SK-MEL-5 (cell line): ENCODE measurements around the gene GNLY. TPM values are rescaled to one million over a fixed set of nuclear protein-coding genes. Genes with fewer than 3 reads are reported as not detected.
"Not testable (repeated sequence)": the region's sequence is repeated elsewhere in the genome, so short reads cannot be mapped to it uniquely, and the experiment has no call there.

Source experiments
- DNase-seq: peaks from one replicate; pipeline ENCODE4 v3.0.0-alpha.2; 2016; ENCODE audit warnings: low read depth, low spot score
- in situ Hi-C: cut with HindIII; loops from 2 replicates; pipeline ENCODE4 v1.10.0; 2016; ENCODE audit warnings: low sequenced_read_pairs, high pct_unique_total_duplicates, low pct_unique_long_range_greater_than_20kb
- total RNA-seq: library from RNA; depleted of rRNA; stranded (reverse); fragments of >200 nt; shearing (Covaris generic); gene quantifications from 2 replicates; pipeline ENCODE4 v1.2.3, GENCODE V29; 2014

GNLY gene
- total RNA-seq, 1 experiment from 2014 or later, result not detected

DNA sequence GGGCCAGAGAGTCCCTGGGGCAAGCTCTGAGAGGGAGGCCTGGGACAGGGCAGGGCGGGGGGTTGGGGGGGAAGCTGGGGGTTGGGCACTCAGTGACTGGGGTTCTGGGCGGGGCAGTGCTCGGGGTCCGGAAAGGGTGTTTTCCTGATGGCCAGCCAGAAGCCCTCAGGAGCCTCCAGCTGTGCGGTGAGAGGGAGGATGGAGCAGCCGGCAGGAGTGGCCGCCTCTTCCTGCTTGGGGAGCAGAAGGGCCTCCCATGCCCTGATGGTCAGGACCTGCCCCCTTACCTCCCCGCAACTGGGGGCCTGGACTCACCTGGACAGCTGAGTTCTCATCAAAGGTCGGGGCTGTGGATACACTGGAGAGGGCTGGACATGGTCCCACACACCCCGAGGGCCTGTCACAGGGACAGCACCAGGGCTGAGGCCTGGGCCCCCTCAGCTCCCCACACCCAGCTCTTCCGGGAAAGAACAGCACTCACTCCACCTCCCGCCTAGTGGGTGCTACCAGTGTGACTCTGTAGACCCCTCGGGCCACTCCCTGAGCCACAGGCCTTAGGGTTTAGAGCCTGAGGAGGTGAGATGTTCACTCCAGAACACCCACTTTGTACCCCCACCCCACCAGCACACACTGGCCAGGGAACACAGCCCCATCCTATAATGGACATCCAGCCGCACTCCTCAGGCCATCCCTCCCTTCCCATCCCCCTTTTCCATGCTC is 32.9 kb upstream of the GNLY start:
- no peak for DNase-seq
- in situ Hi-C loops, result no loop called here

GRCh38 chr2:85662899-85663593 is 31.1 kb upstream of the GNLY start:
- DNase-seq, result peak; percentile 36
- in situ Hi-C loops, result no loop called here

DNA sequence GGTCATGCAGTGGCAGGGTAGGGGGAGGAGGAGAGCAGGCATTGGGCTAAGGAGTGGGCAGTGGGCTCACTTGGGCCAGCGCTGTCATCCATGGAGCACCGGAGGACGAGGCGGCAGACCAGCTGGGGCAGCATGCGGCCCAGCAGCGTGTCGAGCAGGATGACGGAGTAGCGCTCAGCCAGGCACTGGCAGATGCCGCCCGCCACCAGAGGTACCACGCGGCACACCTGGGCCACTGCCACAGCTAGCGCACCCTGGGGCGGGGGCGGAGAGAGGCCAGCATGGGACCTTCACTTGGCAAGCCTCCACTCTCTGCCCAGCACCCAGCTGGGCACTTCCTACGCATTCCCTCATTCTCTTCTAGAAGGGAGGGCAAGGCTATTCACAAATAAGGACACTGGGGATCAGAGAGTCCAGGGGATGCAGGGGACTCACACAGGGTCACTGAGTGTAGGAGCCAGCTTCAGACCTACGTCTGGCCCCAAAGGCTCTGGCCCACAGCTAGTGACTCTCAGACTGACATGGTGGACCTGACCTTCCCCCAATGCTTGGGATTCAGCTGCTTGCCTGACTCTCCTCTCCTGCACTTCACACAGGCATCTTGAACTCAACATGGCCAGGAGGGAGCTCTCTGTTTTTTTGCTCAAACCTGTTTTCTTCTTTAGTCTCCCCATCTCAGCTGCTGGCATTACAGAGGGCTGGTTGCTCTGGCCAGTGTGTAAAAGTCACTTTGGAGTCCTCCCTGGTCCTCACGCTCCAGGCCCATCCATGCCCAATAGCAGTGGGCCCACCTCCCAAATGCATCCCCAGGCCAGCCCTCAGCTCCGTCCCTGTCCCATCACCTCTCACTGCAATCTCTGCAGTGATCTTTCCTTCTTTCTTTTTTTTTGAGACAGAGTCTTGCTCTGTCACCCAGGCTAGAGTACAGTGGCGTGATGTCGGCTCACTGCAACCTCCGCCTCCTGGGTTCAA is 30.3 kb upstream of the GNLY start:
- DNase-seq, result no peak
- in situ Hi-C loops, result no loop called here

DNA sequence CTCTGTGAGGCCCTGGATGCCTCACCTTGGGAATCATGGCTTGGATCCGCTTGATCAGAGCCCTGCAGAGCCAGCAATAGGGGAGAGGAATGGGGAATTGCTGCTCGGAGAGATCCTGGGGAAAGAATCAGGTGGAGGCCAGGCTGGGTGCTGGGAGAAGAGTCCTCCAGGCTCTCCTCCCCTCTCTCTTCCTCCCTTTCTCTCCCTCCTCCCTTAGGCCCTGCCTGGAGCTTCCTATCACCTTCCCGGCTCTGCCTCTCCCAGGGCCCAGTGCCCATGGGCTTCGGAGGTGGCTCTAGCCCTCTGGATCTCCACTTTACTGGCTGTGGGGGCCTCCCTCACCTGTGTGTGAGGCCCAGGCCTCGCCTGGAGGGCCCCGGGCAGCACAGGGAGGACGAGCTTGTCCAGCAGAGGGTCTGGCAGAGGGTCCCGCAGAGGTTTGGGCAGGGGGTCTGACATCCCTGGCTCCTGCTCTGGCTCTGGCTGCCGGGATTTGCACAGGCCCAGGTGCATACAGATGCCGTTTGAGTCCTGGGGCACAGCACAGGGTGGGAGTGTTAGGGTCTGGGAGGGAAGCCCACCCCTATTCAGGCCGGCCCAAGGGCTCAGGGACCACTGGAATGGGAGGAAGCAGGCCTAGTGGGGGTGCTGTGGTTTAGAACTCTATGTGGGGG is 28.8 kb upstream of the GNLY start:
- in situ Hi-C loops, result no loop called here
- no peak for DNase-seq

- in situ Hi-C loops, result no loop called here
These were observed 28.1 kb upstream of the GNLY start for GRCh38 chr2:85666016-85666415.

GRCh38 chr2:85666435-85667316 is 27.5 kb upstream of the GNLY start:
- in situ Hi-C loops, result no loop called here
- no peak for DNase-seq

More at GRCh38 chr2:85666016-85666415, 28.1 kb upstream of the GNLY start:
- no peak for DNase-seq

DNA sequence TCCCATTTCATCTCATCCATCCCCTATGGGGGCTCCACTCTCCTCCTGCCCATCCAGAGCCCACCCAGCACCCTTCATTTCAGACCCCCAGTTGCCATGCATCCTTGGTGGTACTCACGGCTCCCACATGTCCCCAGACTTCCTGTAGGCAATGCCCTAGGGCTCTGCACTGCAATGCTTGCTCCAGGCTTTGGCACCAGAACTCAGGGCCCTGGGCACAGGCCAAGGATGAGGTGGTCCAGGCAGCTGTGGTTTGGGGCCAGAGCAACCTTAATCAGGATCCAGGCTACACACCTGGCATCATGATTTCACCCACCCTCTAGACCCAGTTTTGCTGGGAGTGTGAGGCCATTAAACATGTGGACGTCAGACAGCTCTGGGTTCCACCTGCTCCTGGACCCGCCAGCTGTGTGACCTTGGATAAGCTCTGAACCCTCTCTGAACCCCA is 26.6 kb upstream of the GNLY start:
- in situ Hi-C loops, result no loop called here

GRCh38 chr2:85668009-85668856 is 25.9 kb upstream of the GNLY start, which contains the start of gene SFTPB:
Gene SFTPB (minus strand): TSS chr2:85668199. CDS start chr2:85668183, 16 bp downstream.
- in situ Hi-C loops, result no loop called here
- no peak for DNase-seq

More for the DNA sequence above, 26.6 kb upstream of the GNLY start:
- no peak for DNase-seq

- in situ Hi-C loops, result no loop called here
- DNase-seq, result no peak
These were observed 25.4 kb upstream of the GNLY start for GRCh38 chr2:85668857-85669142.

DNA sequence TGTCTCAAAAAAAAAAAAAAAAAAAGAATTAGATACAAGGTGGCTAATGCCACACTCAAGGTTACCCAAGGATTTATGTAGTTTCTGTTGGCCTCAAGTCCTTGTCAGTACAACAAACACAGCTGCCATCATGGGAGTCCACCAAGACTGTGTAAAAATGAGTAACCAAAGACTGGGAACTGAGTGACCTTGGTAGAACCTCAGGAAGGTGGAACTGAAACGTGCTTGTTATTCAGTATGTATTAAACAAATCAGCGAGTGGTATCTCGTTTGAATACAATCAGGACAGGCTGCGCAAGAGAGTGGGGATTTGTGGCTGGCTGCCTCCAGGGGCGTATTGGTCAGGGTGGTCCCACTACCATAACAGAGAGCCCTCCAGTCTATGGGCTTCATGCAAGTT is 24.6 kb upstream of the GNLY start:
- in situ Hi-C loops, result no loop called here
- DNase-seq, result no peak

DNA sequence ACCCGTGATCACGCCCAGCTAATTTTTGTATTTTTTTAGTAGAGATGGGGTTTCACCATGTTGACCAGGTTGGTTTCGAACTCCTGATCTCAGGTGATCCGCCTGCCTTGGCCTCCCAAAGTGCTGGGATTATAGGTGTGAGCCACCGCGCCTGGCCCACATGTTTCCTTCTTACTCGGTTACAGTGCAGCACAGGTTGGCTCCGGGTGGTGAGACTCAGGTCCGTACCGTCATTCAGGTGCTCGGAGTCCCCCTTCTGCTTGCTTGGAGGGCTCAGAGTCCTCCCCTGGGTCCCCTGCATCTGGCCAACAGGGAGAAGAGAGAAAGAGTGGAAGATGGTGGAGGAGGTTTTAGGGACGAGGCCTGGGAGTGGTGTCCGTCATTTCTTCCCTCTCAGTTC is 23.7 kb upstream of the GNLY start:
- in situ Hi-C loops, DNase-seq: not testable (repeated sequence)

GRCh38 chr2:85672456-85672855 is 21.7 kb upstream of the GNLY start:
- in situ Hi-C loops, result no loop called here
- no peak for DNase-seq

- in situ Hi-C loops, result no loop called here
- no peak for DNase-seq
These were observed 20.3 kb upstream of the GNLY start for GRCh38 chr2:85673716-85674375.

GRCh38 chr2:85674417-85674816 is 19.7 kb upstream of the GNLY start:
- no peak for DNase-seq
- in situ Hi-C loops, result no loop called here

DNA sequence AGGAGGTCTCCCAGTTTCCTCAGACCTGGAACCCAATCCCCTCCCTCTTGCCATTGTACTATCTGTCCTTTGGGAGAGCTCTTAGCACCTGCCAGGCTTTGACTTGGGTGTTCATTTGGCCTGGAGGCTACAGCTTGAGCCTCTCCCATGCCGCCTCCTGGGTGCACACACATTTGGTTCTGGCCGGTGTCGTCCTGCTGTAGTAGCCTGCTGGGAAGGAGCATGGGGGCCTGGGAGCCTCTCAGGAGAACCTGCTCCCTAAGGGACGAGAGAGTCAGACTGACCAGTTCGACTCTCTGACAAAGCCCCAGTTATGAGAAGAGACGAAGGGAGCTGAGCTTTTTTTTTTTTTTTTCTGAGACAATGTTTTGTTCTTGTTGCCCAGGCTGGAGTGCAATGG is 18.7 kb upstream of the GNLY start:
- in situ Hi-C loops, result no loop called here
- no peak for DNase-seq
